Right lung (tissue), 5 donors: ENCODE measurements around the gene SP6. TPM values are rescaled to one million over a fixed set of nuclear protein-coding genes. Genes with fewer than 3 reads are reported as not detected.

ENCODE experiments used
- DNase-seq, 2 donors: peaks; one replicate each; pipeline ENCODE4 v3.0.0-alpha.2; 2013
- polyA plus RNA-seq, 5 donors: library from polyadenylated mRNA; unstranded; fragments of 120-200 nt; gene quantifications; one replicate each; pipeline versions ENCODE4 v1.2.1 to v1.2.3, GENCODE V29; 2013; ENCODE audit warnings: inconsistent platforms in 1 of 5, low replicate concordance in 1 of 5; ENCODE audit not compliant: insufficient read length in 5 of 5, insufficient read depth in 1 of 5

The SP6 gene
- polyA plus RNA-seq, 5 donors: 3.5 to 6.3 (median 4.3) TPM

- no peak for DNase-seq
Measured at GRCh38 chr17:47857551-47858455, 6.8 kb upstream of the SP6 start.

GRCh38 chr17:47856830-47857229, 5.9 kb upstream of the SP6 start:
- no peak for DNase-seq

- no peak for DNase-seq
Measured at GRCh38 chr17:47855737-47856136, 4.8 kb upstream of the SP6 start.

GRCh38 chr17:47853616-47854015, 2.7 kb upstream of the SP6 start:
- no peak for DNase-seq

- DNase-seq: no peak
Measured at GRCh38 chr17:47852113-47852949, 1.4 kb upstream of the SP6 start.

GRCh38 chr17:47851764-47852112, 775 bp upstream of the SP6 start:
- no peak for DNase-seq

- DNase-seq: no peak
Measured at GRCh38 chr17:47850373-47850691, 631 bp downstream of the SP6 start.

GRCh38 chr17:47848198-47848513, 2.8 kb downstream of the SP6 start:
- DNase-seq: no peak

GRCh38 chr17:47847341-47848197, 3.4 kb downstream of the SP6 start:
- DNase-seq: no peak

- DNase-seq: no peak
Measured at GRCh38 chr17:47846716-47847340, 4.1 kb downstream of the SP6 start.

- no peak for DNase-seq
Measured at GRCh38 chr17:47845716-47846075, 5.3 kb downstream of the SP6 start.

- DNase-seq: no peak
Measured at GRCh38 chr17:47844814-47845715, 5.9 kb downstream of the SP6 start.

GRCh38 chr17:47844227-47844626, 6.7 kb downstream of the SP6 start:
- DNase-seq: no peak

- no peak for DNase-seq
Measured at GRCh38 chr17:47843391-47843730, 7.6 kb downstream of the SP6 start.

GRCh38 chr17:47841488-47842291, 9.3 kb downstream of the SP6 start:
- no peak for DNase-seq

- DNase-seq: peak; percentile 86 to 91
Measured at GRCh38 chr17:47840742-47841487, 10.0 kb downstream of the SP6 start, which contains the start of gene SCRN2. TSS of gene SCRN2 (minus strand) at chr17:47841273. CDS start at chr17:47840843, 430 bp downstream.

GRCh38 chr17:47840001-47840741, 10.8 kb downstream of the SP6 start:
- DNase-seq: no peak

GRCh38 chr17:47839071-47839470, 11.9 kb downstream of the SP6 start:
- DNase-seq: no peak
